ENCODE measurements around the gene SYT7. TPM values are rescaled to one million over a fixed set of nuclear protein-coding genes. Genes with fewer than 3 reads are reported as not detected.

Gene SYT7, protein sequence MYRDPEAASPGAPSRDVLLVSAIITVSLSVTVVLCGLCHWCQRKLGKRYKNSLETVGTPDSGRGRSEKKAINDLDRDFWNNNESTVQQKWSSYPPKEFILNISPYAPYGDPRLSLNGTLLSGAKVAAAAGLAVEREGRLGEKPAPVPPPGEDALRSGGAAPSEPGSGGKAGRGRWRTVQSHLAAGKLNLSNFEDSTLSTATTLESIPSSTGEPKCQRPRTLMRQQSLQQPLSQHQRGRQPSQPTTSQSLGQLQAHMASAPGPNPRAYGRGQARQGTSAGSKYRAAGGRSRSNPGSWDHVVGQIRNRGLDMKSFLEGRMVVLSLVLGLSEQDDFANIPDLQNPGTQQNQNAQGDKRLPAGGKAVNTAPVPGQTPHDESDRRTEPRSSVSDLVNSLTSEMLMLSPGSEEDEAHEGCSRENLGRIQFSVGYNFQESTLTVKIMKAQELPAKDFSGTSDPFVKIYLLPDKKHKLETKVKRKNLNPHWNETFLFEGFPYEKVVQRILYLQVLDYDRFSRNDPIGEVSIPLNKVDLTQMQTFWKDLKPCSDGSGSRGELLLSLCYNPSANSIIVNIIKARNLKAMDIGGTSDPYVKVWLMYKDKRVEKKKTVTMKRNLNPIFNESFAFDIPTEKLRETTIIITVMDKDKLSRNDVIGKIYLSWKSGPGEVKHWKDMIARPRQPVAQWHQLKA
- total RNA-seq: 1.5 and 1.8 TPM in 2 replicates

GRCh38 chr11:61581030-61581928 is at the start of gene SYT7:
TSS of gene SYT7 (minus strand) at chr11:61581076. CDS start at chr11:61580820, 256 bp downstream.

GRCh38 chr11:61507962-61508861 is 72.7 kb downstream of the SYT7 start, which contains the start of gene LRRC10B:
TSS of gene LRRC10B (plus strand) at chr11:61508749. CDS start at chr11:61508999, 250 bp downstream.

Other genes starting within 250 kb of the SYT7 start
- gene DDB1, start 248.0 kb downstream of the SYT7 start, total RNA-seq: 149 and 190 TPM in 2 replicates
- gene TKFC, start 247.8 kb downstream of the SYT7 start, total RNA-seq: 27.5 and 28.5 TPM in 2 replicates
- 51.8 and 72.4 TPM in 2 replicates for gene CYB561A3, start 219.2 kb downstream of the SYT7 start, total RNA-seq
- gene TMEM138, start 218.7 kb downstream of the SYT7 start, total RNA-seq: 19.6 and 27.9 TPM in 2 replicates
- 12.4 and 14.0 TPM in 2 replicates for gene TMEM216, start 188.5 kb downstream of the SYT7 start, total RNA-seq
- 38.4 and 44.2 TPM in 2 replicates for gene CPSF7, start 151.1 kb downstream of the SYT7 start, total RNA-seq
- 36.4 and 45.3 TPM in 2 replicates for gene SDHAF2, start 151.0 kb downstream of the SYT7 start, total RNA-seq
- 0.64 TPM in 1 of 2 replicates, not detected in the other for gene LRRC10B, start 72.3 kb downstream of the SYT7 start, total RNA-seq
- gene DAGLA, start 99.3 kb upstream of the SYT7 start, total RNA-seq: 1.3 and 2.5 TPM in 2 replicates
- 3.0 and 7.6 TPM in 2 replicates for gene MYRF, start 171.6 kb upstream of the SYT7 start, total RNA-seq
- 113 and 133 TPM in 2 replicates for gene TMEM258, start 211.5 kb upstream of the SYT7 start, total RNA-seq
- 24.8 and 42.7 TPM in 2 replicates for gene FEN1, start 211.8 kb upstream of the SYT7 start, total RNA-seq
- gene FADS1, start 235.9 kb upstream of the SYT7 start, total RNA-seq: 61.1 and 193 TPM in 2 replicates
- gene FADS2, start 247.2 kb upstream of the SYT7 start, total RNA-seq: 143 and 636 TPM in 2 replicates

Measured in epithelial cell of alveolus of lung (primary cell).